Tibial nerve (tissue), 4 donors: ENCODE measurements around the gene MED28.

Source experiments
- EP300 ChIP-seq, 2 donors: sonication (generic); formaldehyde crosslinking; IDR thresholded peaks; one replicate each; pipeline ENCODE4 v1.6.1; 2017; ENCODE audit warnings: antibody characterized with exemption in 2 of 2, mild to moderate bottlenecking in 1 of 2
- POLR2A ChIP-seq, 2 donors: fragments of 450-650 bp; IDR thresholded peaks; one replicate each; pipeline ENCODE4 v1.6.1; 2017; ENCODE audit warnings: antibody characterized with exemption in 2 of 2, mild to moderate bottlenecking in 2 of 2, moderate library complexity in 2 of 2
- TF ChIP-seq, protein P1 (sequence below), 5 experiments: fragments of 200-600 bp in 3 of 5; fragments of 450-650 bp in 2 of 5; sonication (generic) in 3 of 5; IDR thresholded peaks; one replicate each; pipeline ENCODE4 v1.5.1; 2016 to 2019; ENCODE audit warnings: antibody characterized with exemption in 5 of 5, mild to moderate bottlenecking in 3 of 5, moderate library complexity in 2 of 5

DNA sequence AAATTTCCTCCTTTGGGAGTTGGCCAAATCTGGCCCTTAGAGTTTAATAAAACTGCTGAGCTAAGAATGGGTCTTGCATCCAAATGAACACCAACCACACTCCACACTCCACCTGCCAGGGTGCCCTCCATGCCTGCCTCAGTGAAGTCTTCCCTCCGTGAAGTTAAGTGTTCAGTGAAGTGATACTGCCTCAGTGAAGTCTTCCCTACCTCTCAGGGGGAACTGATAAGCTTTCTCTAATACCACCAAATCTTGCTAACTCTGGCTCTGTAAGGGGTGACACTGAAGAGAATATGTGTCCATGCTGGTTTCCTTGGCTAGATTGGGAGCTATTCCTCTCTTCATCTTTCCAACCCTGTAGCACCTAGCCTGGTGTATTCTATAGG lies 27.9 kb downstream of the MED28 start:
- TF ChIP-seq, protein P1, sequence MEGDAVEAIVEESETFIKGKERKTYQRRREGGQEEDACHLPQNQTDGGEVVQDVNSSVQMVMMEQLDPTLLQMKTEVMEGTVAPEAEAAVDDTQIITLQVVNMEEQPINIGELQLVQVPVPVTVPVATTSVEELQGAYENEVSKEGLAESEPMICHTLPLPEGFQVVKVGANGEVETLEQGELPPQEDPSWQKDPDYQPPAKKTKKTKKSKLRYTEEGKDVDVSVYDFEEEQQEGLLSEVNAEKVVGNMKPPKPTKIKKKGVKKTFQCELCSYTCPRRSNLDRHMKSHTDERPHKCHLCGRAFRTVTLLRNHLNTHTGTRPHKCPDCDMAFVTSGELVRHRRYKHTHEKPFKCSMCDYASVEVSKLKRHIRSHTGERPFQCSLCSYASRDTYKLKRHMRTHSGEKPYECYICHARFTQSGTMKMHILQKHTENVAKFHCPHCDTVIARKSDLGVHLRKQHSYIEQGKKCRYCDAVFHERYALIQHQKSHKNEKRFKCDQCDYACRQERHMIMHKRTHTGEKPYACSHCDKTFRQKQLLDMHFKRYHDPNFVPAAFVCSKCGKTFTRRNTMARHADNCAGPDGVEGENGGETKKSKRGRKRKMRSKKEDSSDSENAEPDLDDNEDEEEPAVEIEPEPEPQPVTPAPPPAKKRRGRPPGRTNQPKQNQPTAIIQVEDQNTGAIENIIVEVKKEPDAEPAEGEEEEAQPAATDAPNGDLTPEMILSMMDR (IDR thresholded peaks at IDR 0.05): no peak
- TF ChIP-seq EP300 (IDR thresholded peaks at IDR 0.05) (no peak), POLR2A (IDR thresholded peaks at IDR 0.05) (no peak)
